Measurements from ENCODE around the gene ISCA2. TPM values are rescaled to one million over a fixed set of nuclear protein-coding genes. Genes with fewer than 3 reads are reported as not detected.

Gene ISCA2
- total RNA-seq, 1 experiment from 2014 or later: 37.5 TPM

DNA sequence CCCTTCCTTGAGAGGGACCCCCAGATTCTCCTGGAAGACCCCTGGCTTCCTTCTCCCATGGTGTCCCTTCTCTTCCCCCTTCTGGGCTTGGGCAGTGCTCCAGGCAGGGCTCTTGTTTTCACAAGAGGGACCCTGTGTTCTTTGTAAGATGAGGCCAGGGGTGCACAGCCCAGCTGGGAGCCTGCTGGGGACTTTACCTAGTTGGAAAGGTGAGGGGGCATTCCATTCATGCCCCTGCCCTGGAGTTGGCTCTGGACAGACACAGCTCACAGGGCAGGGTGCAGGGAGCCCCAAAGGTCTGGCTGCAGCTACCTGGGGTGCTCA, 31.2 kb downstream of the ISCA2 start:
- H3K36me3 Mint-ChIP-seq (ENCODE audit: insufficient read depth in 1 of 3, low read depth in 3 of 3): no peaks in the 10 kb centered on the region
- no peaks in the 10 kb centered on the region for H3K27me3 ChIP-seq (ENCODE audit: insufficient read depth, low read length)
- H4K20me1 ChIP-seq (ENCODE audit: control insufficient read depth, insufficient read depth, insufficient read length): no peaks in the 10 kb centered on the region
- no peak overlapping the region for H3K23ac ChIP-seq (ENCODE audit: insufficient read length, low read depth, low read length)
- H2BK15ac ChIP-seq (ENCODE audit: low read depth, low read length): no peak overlapping the region
- H3K56ac ChIP-seq (ENCODE audit: insufficient read length, low read depth, low read length): no peak overlapping the region
- TF ChIP-seq CTCF (conservative IDR thresholded peaks at IDR 0.05): no peak
- no peak overlapping the region for H3K4me2 ChIP-seq (ENCODE audit: insufficient read depth, insufficient read length, low read length)
- H2BK12ac ChIP-seq (ENCODE audit: insufficient read length, low read depth, low read length): no peak overlapping the region
- no peak overlapping the region for H2BK120ac ChIP-seq (ENCODE audit: low read depth, low read length, poor library complexity, severe bottlenecking)
- H2AFZ ChIP-seq (ENCODE audit: low read length): no peak overlapping the region
- H3K4me3 Mint-ChIP-seq: no peak overlapping the region
- H3K79me2 ChIP-seq (ENCODE audit: insufficient read depth, low read length): no peaks in the 10 kb centered on the region
- H3K79me1 ChIP-seq (ENCODE audit: insufficient read depth, low read depth, low read length, poor library complexity, severe bottlenecking): no peaks in the 10 kb centered on the region
- peaks cover 6% of the 10 kb centered on the region for H3K27me3 Mint-ChIP-seq (ENCODE audit: low read depth)
- DNase-seq: no peak
- H4K91ac ChIP-seq (ENCODE audit: insufficient read length, low read depth, low read length): no peak overlapping the region
- H3K4me1 Mint-ChIP-seq: peaks cover 14 to 21% of the 10 kb centered on the region in 2 experiments
- H4K5ac ChIP-seq (ENCODE audit: insufficient read length, low read depth, low read length): no peak overlapping the region
- H3K18ac ChIP-seq (ENCODE audit: insufficient read length, low read depth, low read length): no peak overlapping the region
- H3K27ac ChIP-seq (ENCODE audit: insufficient read length, low read depth, low read length): no peak overlapping the region
- no peaks in the 10 kb centered on the region for H3K4me1 ChIP-seq (ENCODE audit: insufficient read depth, low read length)
- H2BK20ac ChIP-seq (ENCODE audit: low read depth, low read length, poor library complexity, severe bottlenecking): no peak overlapping the region
- H3K4ac ChIP-seq (ENCODE audit: low read depth, low read length): no peak overlapping the region
- no peaks in the 10 kb centered on the region for H3K9me3 Mint-ChIP-seq
- H3K9me3 ChIP-seq (ENCODE audit: control insufficient read depth, low read depth, low read length): no peaks in the 10 kb centered on the region
- no peak overlapping the region for H3T11ph ChIP-seq (ENCODE audit: low read length)
- H3K27ac Mint-ChIP-seq: no peak overlapping the region
- H2BK5ac ChIP-seq (ENCODE audit: insufficient read length, low read length): no peak overlapping the region
- H2AK5ac ChIP-seq (ENCODE audit: insufficient read length, low read length): no peak overlapping the region
- no peak overlapping the region for H3K14ac ChIP-seq (ENCODE audit: insufficient read depth, low read length)
- no peaks in the 10 kb centered on the region for H3K23me2 ChIP-seq (ENCODE audit: insufficient read length, low read depth, low read length, poor library complexity, severe bottlenecking)
- no peak overlapping the region for H3K9ac ChIP-seq (ENCODE audit: extremely low read depth, insufficient read length, low read length)
- no peak overlapping the region for H4K8ac ChIP-seq (replicated peaks; ENCODE audit: insufficient read length, low read depth, low read length)
